Thymus (tissue), 11 donors: Measurements from ENCODE around the gene SERPINB1. TPM values are rescaled to one million over a fixed set of nuclear protein-coding genes. Genes with fewer than 3 reads are reported as not detected.
"Not testable (repeated sequence)": the region's sequence is repeated elsewhere in the genome, so short reads cannot be mapped to it uniquely, and the experiment has no call there.

Experiments
- DNase-seq, 9 donors: peaks; one replicate each; pipeline ENCODE4 v3.0.0-alpha.2; 2013; ENCODE audit warnings: low spot score in 9 of 9, low read depth in 6 of 9, missing footprints in 1 of 9
- H3K27ac ChIP-seq, 2 donors: one replicate each; pipeline ENCODE4 v1.5.1; 2013; ENCODE audit warnings: control low read depth in 1 of 2, low read depth in 1 of 2, low read length in 1 of 2, mild to moderate bottlenecking in 1 of 2, moderate library complexity in 1 of 2
- H3K27me3 ChIP-seq, 2 donors: one replicate each; pipeline ENCODE4 v1.5.1; 2013; ENCODE audit warnings: low read length in 1 of 2; ENCODE audit not compliant: control insufficient read depth in 2 of 2, insufficient read depth in 1 of 2
- H3K36me3 ChIP-seq, 2 donors: one replicate each; pipeline ENCODE4 v1.5.1; 2013; ENCODE audit warnings: low read length in 1 of 2, mild to moderate bottlenecking in 1 of 2, moderate library complexity in 1 of 2; ENCODE audit not compliant: control insufficient read depth in 2 of 2, insufficient read depth in 2 of 2
- H3K4me1 ChIP-seq, 2 donors: one replicate each; pipeline ENCODE4 v1.5.1; 2013; ENCODE audit warnings: low read length in 2 of 2; ENCODE audit not compliant: control insufficient read depth in 2 of 2, insufficient read depth in 2 of 2
- H3K4me3 ChIP-seq, 2 donors: one replicate each; pipeline ENCODE4 v1.5.1; 2013; ENCODE audit warnings: low read length in 2 of 2, control low read depth in 1 of 2, mild to moderate bottlenecking in 1 of 2
- H3K9me3 ChIP-seq, 2 donors: one replicate each; pipeline ENCODE4 v1.5.1; 2013; ENCODE audit warnings: low read length in 1 of 2, mild to moderate bottlenecking in 1 of 2; ENCODE audit not compliant: control insufficient read depth in 2 of 2, insufficient read depth in 1 of 2
- WGBS: extraction: QIAGEN DNeasy Blood & Tissue Kit; methylation state at CpG from one replicate; pipeline ENCODE4 v1.1.7; 2013; 5-methylcytosine and 5-hydroxymethylcytosine counted together
- polyA plus RNA-seq: library from polyadenylated mRNA; stranded (reverse); fragments of 200-250 nt; gene quantifications from one replicate; pipeline ENCODE4 v1.2.3, GENCODE V29; 2013
- total RNA-seq: library from RNA; stranded (reverse); fragments of 120-200 nt; gene quantifications from one replicate; pipeline ENCODE4 v1.2.4, GENCODE V29; 2013
- donor health status: healthy.

SERPINB1 gene
- total and polyA plus RNA-seq, 2 donors, result 29.9 to 120 TPM

- H3K4me1 ChIP-seq, result peaks cover 46 to 57% of the 10 kb centered on the region in 2 donors
- not testable (repeated sequence) for H3K36me3 ChIP-seq, DNase-seq, H3K27ac ChIP-seq, H3K9me3 ChIP-seq, H3K4me3 ChIP-seq, H3K27me3 ChIP-seq
- WGBS, result 96% methylated on average over 2 of the region's 2 CpGs
These were observed 19.0 kb upstream of the SERPINB1 start for GRCh38 chr6:2860706-2861059.

GRCh38 chr6:2859798-2860705 lies 18.4 kb upstream of the SERPINB1 start:
- not testable (repeated sequence) for H3K36me3 ChIP-seq, H3K27me3 ChIP-seq, DNase-seq, H3K9me3 ChIP-seq, H3K4me3 ChIP-seq
- H3K27ac ChIP-seq, result peak overlapping the region; percentile 60 to 98
- H3K4me1 ChIP-seq, result peaks cover 46 to 63% of the 10 kb centered on the region in 2 donors
- 98% methylated on average over 42 of the region's 42 CpGs for WGBS

GRCh38 chr6:2859185-2859700 lies 17.6 kb upstream of the SERPINB1 start:
- DNase-seq, result peak in 4 of 9 donors; percentile 63 to 89 (median 72)
- H3K36me3 ChIP-seq, result no peaks in the 10 kb centered on the region
- H3K4me1 ChIP-seq, result peaks cover 49 to 71% of the 10 kb centered on the region in 2 donors
- H3K9me3 ChIP-seq, result peaks cover 0 to 7% of the 10 kb centered on the region in 2 donors
- 69% methylated on average over 4 of the region's 4 CpGs for WGBS
- H3K27ac ChIP-seq, result peak overlapping the region; percentile 98 to 99
- no peak overlapping the region for H3K4me3 ChIP-seq
- H3K27me3 ChIP-seq, result no peaks in the 10 kb centered on the region

GRCh38 chr6:2857580-2858337 lies 16.1 kb upstream of the SERPINB1 start:
- peak overlapping the region; percentile 98 to 99 for H3K27ac ChIP-seq
- no peaks in the 10 kb centered on the region for H3K27me3 ChIP-seq
- 29% methylated on average over 18 of the region's 18 CpGs for WGBS
- no peak overlapping the region for H3K4me3 ChIP-seq
- peaks cover 46 to 74% of the 10 kb centered on the region in 2 donors for H3K4me1 ChIP-seq
- no peaks in the 10 kb centered on the region for H3K36me3 ChIP-seq
- DNase-seq, result peak in 4 of 9 donors; percentile 69 to 82 (median 72)
- peaks cover 0 to 7% of the 10 kb centered on the region in 2 donors for H3K9me3 ChIP-seq

- 92% methylated on average over 7 of the region's 7 CpGs for WGBS
- peak overlapping the region; percentile 96 to 98 for H3K27ac ChIP-seq
- peaks cover 0 to 7% of the 10 kb centered on the region in 2 donors for H3K9me3 ChIP-seq
- no peak for DNase-seq
- H3K27me3 ChIP-seq, result no peaks in the 10 kb centered on the region
- H3K4me1 ChIP-seq, result peaks cover 42 to 70% of the 10 kb centered on the region in 2 donors
- no peak overlapping the region for H3K4me3 ChIP-seq
- H3K36me3 ChIP-seq, result no peaks in the 10 kb centered on the region
These were observed 15.5 kb upstream of the SERPINB1 start for GRCh38 chr6:2857185-2857579.

GRCh38 chr6:2855061-2855519 lies 13.4 kb upstream of the SERPINB1 start:
- Histone ChIP-seq H3K9me3 (peaks cover 0 to 3% of the 10 kb centered on the region in 2 donors), H3K4me1 (peaks cover 33 to 60% of the 10 kb centered on the region in 2 donors), H3K27ac (peak overlapping the region; percentile 75 to 81), H3K27me3 (no peaks in the 10 kb centered on the region), H3K4me3 (no peak overlapping the region), H3K36me3 (no peaks in the 10 kb centered on the region)
- 94% methylated on average over 13 of the region's 13 CpGs for WGBS
- DNase-seq, result no peak

GRCh38 chr6:2854396-2854982 lies 12.8 kb upstream of the SERPINB1 start:
- H3K36me3 ChIP-seq, result no peaks in the 10 kb centered on the region
- H3K27me3 ChIP-seq, result no peaks in the 10 kb centered on the region
- H3K27ac ChIP-seq, result peak overlapping the region; percentile 81 to 86
- H3K9me3 ChIP-seq, result peaks cover 0 to 3% of the 10 kb centered on the region in 2 donors
- H3K4me3 ChIP-seq, result peak overlapping the region in 1 of 2 donors; percentile 17
- H3K4me1 ChIP-seq, result peaks cover 33 to 59% of the 10 kb centered on the region in 2 donors
- 55% methylated on average over 11 of the region's 11 CpGs for WGBS
- peak in 1 of 9 donors; percentile 49 for DNase-seq

- H3K27ac ChIP-seq, result peak overlapping the region; percentile 81 to 86
- no peaks in the 10 kb centered on the region for H3K36me3 ChIP-seq
- peaks cover 27 to 57% of the 10 kb centered on the region in 2 donors for H3K4me1 ChIP-seq
- 43% methylated on average over 14 of the region's 14 CpGs for WGBS
- peak in 1 of 9 donors; percentile 69 for DNase-seq
- H3K9me3 ChIP-seq, result peaks cover 0 to 3% of the 10 kb centered on the region in 2 donors
- H3K4me3 ChIP-seq, result peak overlapping the region; percentile 17 to 33
- H3K27me3 ChIP-seq, result no peaks in the 10 kb centered on the region
These were observed 12.2 kb upstream of the SERPINB1 start for GRCh38 chr6:2853769-2854395.
